Common myeloid progenitor, CD34-positive (primary cell): ENCODE results near the gene DISC1.
"Not testable (repeated sequence)": the region's sequence is repeated elsewhere in the genome, so short reads cannot be mapped to it uniquely, and the experiment has no call there.

Experiments used
- CTCF ChIA-PET: fragments of 350-600 bp; sonication (Branson Sonifier 250); formaldehyde crosslinking; loops from one replicate; lab custom pipeline; 2021; ENCODE audit warnings: antibody characterized with exemption; lab: Charles Lee
- POLR2A ChIA-PET: fragments of 350-600 bp; sonication (Branson Sonifier 250); formaldehyde crosslinking; loops from one replicate; lab custom pipeline; 2021; ENCODE audit warnings: antibody characterized with exemption; lab: Charles Lee
- DNase-seq, 3 donors: peaks; one replicate each; pipeline versions ENCODE4 v3.0.0 to v3.0.0-alpha.2; 2013
- H3K27ac ChIP-seq, 2 experiments: 1 replicate in 1 of 2; 2 replicates in 1 of 2; pipeline ENCODE4 v1.7.0; 2013; ENCODE audit warnings: inconsistent platforms in 2 of 2, low read length in 2 of 2, mild to moderate bottlenecking in 2 of 2, low read depth in 1 of 2, moderate library complexity in 1 of 2; ENCODE audit not compliant: severe bottlenecking in 2 of 2, insufficient read depth in 1 of 2, poor library complexity in 1 of 2
- H3K27me3 ChIP-seq, 5 experiments: replicated peaks in 2 of 5; 1 replicate in 3 of 5; 2 replicates in 2 of 5; pipeline versions ENCODE4 v1.6.1 to v1.7.0; 2013; ENCODE audit warnings: low read length in 4 of 5, mild to moderate bottlenecking in 2 of 5, moderate library complexity in 2 of 5, inconsistent platforms in 1 of 5; ENCODE audit not compliant: insufficient read depth in 5 of 5, control insufficient read depth in 4 of 5
- H3K36me3 ChIP-seq, 4 experiments: 1 replicate in 2 of 4; 2 replicates in 2 of 4; pipeline versions ENCODE4 v1.6.1 to v1.7.0; 2013; ENCODE audit warnings: low read length in 3 of 4, control low read depth in 1 of 4, mild to moderate bottlenecking in 1 of 4; ENCODE audit not compliant: control insufficient read depth in 4 of 4, insufficient read depth in 4 of 4
- H3K4me1 ChIP-seq, 4 experiments: 1 replicate in 3 of 4; 2 replicates in 1 of 4; pipeline versions ENCODE4 v1.6.1 to v1.7.1; 2013; ENCODE audit warnings: low read length in 3 of 4, mild to moderate bottlenecking in 3 of 4, control low read depth in 1 of 4, inconsistent platforms in 1 of 4, moderate library complexity in 1 of 4; ENCODE audit not compliant: control insufficient read depth in 4 of 4, insufficient read depth in 4 of 4; ENCODE audit errors: control extremely low read depth in 1 of 4
- H3K4me3 ChIP-seq, 7 experiments: 1 replicate in 4 of 7; 2 replicates in 3 of 7; pipeline versions ENCODE4 v1.5.1 to v1.7.0; 2013; ENCODE audit warnings: mild to moderate bottlenecking in 7 of 7, low read length in 6 of 7, moderate library complexity in 6 of 7, inconsistent platforms in 2 of 7, low read depth in 2 of 7, control low read depth in 1 of 7; ENCODE audit not compliant: insufficient read depth in 4 of 7, control insufficient read depth in 1 of 7; ENCODE audit errors: extremely low read depth in 1 of 7
- H3K9me3 ChIP-seq, 5 experiments: 1 replicate in 4 of 5; 2 replicates in 1 of 5; pipeline versions ENCODE4 v1.6.1 to v1.7.1; 2013; ENCODE audit warnings: low read length in 4 of 5, mild to moderate bottlenecking in 2 of 5, inconsistent platforms in 1 of 5, low read depth in 1 of 5, moderate library complexity in 1 of 5; ENCODE audit not compliant: control insufficient read depth in 4 of 5, insufficient read depth in 2 of 5; ENCODE audit errors: control extremely low read depth in 1 of 5
- WGBS: methylation state at CpG from one replicate; pipeline ENCODE4 v1.1.5; 2013; ENCODE audit not compliant: insufficient coverage; 5-methylcytosine and 5-hydroxymethylcytosine counted together

The DISC1 gene

DNA sequence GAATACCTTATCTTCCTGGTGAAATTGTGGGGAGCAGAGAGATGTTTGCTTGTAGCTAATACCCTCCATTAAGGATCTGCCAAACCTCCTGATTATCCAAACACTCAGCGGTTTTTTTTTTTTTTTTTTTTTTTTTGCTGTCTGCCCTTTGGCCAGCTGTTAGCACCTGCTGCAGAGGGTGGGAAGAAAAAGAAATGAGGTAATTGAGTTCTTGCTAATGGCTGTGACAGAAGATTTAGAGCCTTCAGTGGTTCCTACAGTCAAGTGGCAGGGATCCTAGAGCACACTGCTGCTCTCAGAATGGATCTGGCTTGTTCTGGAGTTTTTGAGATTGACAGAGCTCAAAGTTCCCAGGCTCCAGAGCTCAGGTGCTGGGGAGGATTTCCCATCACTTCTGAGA lies 342.5 kb downstream of the DISC1 start:
- WGBS: no CpG with 5 or more reads among the region's 1 CpG
- H3K27me3 ChIP-seq: no peaks in the 10 kb centered on the region
- H3K9me3 ChIP-seq: no peaks in the 10 kb centered on the region
- ChIA-PET CTCF (no interaction called here), POLR2A (no interaction called here)
- peaks cover 0 to 5% (median 2%) of the 10 kb centered on the region in 4 experiments for H3K4me1 ChIP-seq
- no peak overlapping the region for H3K27ac ChIP-seq
- no peak overlapping the region for H3K4me3 ChIP-seq
- H3K36me3 ChIP-seq: peaks cover 0 to 3% (median 1%) of the 10 kb centered on the region in 4 experiments
- DNase-seq: peak in 1 of 3 donors; percentile 7

DNA sequence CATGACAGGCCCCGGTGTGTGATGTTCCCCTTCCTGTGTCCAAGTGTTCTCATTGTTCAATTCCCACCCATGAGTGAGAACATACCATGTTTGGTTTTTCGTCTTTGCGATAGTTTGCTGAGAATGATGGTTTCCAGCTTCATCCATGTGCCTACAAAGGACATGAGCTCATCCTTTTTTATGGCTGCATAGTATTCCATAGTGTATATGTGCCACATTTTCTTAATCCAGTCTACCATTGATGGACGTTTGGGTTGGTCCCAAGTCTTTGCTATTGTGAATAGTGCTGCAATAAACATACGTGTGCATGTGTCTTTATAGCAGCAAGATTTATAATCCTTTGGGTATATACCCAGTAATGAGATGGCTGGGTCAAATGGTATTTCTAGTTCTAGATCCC lies 343.2 kb downstream of the DISC1 start:
- H3K9me3 ChIP-seq, H3K27me3 ChIP-seq, POLR2A ChIA-PET, H3K4me3 ChIP-seq, DNase-seq, H3K36me3 ChIP-seq, CTCF ChIA-PET, H3K27ac ChIP-seq, H3K4me1 ChIP-seq: not testable (repeated sequence)
- WGBS: no CpG with 5 or more reads among the region's 5 CpGs

DNA sequence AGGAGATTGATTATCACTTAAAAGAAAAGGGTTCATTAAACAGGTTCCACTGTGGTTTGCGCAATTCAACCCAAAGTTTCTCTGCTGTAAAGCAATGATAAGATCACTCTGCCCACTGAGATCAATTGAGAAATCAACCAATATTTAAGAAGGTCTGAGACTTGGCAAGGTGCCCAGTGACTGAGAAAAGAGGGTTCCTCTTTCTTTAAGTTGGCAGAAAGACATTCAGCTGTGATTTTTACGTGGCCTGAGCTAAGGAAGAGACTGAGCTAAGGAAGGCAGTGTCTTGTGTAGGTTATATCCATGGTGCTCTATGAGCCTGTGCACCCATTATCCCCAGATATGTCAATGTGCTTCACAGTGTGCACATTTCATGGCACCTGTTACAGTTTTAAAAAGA lies 344.1 kb downstream of the DISC1 start:
- WGBS: 20% methylated on average over 1 of the region's 2 CpGs
- no peaks in the 10 kb centered on the region for H3K9me3 ChIP-seq
- POLR2A ChIA-PET: no interaction called here

GRCh38 chr1:231971397-231972110 lies 345.0 kb downstream of the DISC1 start:
- WGBS: 61% methylated on average over 8 of the region's 12 CpGs
- peak; percentile 17 to 79 (median 66) for DNase-seq
- H3K4me1 ChIP-seq: peaks cover 0 to 5% (median 2%) of the 10 kb centered on the region in 4 experiments
- CTCF ChIA-PET: no interaction called here
- no peak overlapping the region for H3K27ac ChIP-seq
- POLR2A ChIA-PET: no interaction called here
- peaks cover 0 to 3% (median 0%) of the 10 kb centered on the region in 4 experiments for H3K36me3 ChIP-seq
- H3K9me3 ChIP-seq: no peaks in the 10 kb centered on the region
- H3K27me3 ChIP-seq: no peaks in the 10 kb centered on the region
- H3K4me3 ChIP-seq: no peak overlapping the region

More for the DNA sequence above, 344.1 kb downstream of the DISC1 start:
- no peaks in the 10 kb centered on the region for H3K27me3 ChIP-seq
- peaks cover 0 to 3% (median 0%) of the 10 kb centered on the region in 4 experiments for H3K36me3 ChIP-seq
- peak; percentile 54 to 84 (median 83) for DNase-seq
- H3K27ac ChIP-seq: no peak overlapping the region
- no peak overlapping the region for H3K4me3 ChIP-seq
- H3K4me1 ChIP-seq: peaks cover 0 to 5% (median 2%) of the 10 kb centered on the region in 4 experiments
- CTCF ChIA-PET: no interaction called here

DNA sequence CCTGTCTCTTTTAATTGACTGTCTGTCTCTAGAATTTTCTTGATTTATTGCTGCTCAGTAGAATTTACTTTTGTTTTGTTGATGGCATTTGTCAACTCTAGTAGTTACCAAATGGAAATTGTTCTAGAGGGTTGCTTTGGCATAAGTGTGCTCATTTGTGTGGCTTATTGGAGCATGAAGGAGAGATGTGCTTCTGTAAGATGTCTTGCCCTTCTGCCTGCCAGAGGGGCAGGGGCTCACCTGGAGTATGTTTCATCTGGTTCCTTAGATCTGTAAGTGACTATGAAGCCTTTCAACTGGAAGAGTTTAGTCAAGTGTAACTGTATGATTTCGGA lies 345.5 kb downstream of the DISC1 start:
- DNase-seq: no peak
- H3K4me3 ChIP-seq: no peak overlapping the region
- H3K27ac ChIP-seq: no peak overlapping the region
- CTCF ChIA-PET: no interaction called here
- H3K4me1 ChIP-seq: peaks cover 0 to 5% (median 2%) of the 10 kb centered on the region in 4 experiments
- WGBS: 86% methylated on average over 1 of the region's 1 CpG
- H3K27me3 ChIP-seq: no peaks in the 10 kb centered on the region
- peaks cover 0 to 2% (median 0%) of the 10 kb centered on the region in 5 experiments for H3K9me3 ChIP-seq
- H3K36me3 ChIP-seq: peaks cover 0 to 3% (median 0%) of the 10 kb centered on the region in 4 experiments
- POLR2A ChIA-PET: no interaction called here

DNA sequence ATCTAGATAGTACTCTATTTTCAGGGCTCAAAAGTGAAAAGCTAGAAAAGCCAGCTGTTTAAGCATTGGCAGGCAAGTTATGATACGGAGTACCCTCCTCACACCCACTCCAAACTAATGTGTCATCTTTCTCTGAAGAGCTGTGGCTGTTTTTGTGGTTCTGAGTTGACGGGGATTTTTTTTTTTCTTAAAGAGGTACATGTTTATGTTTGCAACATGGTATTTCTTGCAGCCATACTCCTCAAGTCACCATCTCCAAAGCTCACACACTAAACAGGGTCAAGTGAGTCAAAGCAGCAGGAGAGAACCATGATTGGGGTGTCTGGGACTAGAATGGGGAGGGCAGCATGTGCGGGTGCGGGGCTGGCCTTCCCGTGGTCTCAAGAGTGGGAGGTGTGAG lies 347.2 kb downstream of the DISC1 start:
- Histone ChIP-seq H3K27me3 (no peaks in the 10 kb centered on the region), H3K27ac (no peak overlapping the region), H3K36me3 (no peaks in the 10 kb centered on the region), H3K4me1 (peaks cover 0 to 5% (median 2%) of the 10 kb centered on the region in 4 experiments), H3K4me3 (no peak overlapping the region), H3K9me3 (peaks cover 0 to 4% (median 0%) of the 10 kb centered on the region in 5 experiments)
- peak in 2 of 3 donors; percentile 25 to 33 for DNase-seq
- POLR2A ChIA-PET: no interaction called here
- CTCF ChIA-PET: no interaction called here
- WGBS: no CpG with 5 or more reads among the region's 5 CpGs

- H3K4me1 ChIP-seq: peaks cover 0 to 4% (median 1%) of the 10 kb centered on the region in 4 experiments
- no peak overlapping the region for H3K4me3 ChIP-seq
- H3K27ac ChIP-seq: no peak overlapping the region
- no peaks in the 10 kb centered on the region for H3K27me3 ChIP-seq
- CTCF ChIA-PET: no interaction called here
- H3K36me3 ChIP-seq: no peaks in the 10 kb centered on the region
- H3K9me3 ChIP-seq: peaks cover 0 to 4% (median 0%) of the 10 kb centered on the region in 5 experiments
- POLR2A ChIA-PET: no interaction called here
- 100% methylated on average over 4 of the region's 4 CpGs for WGBS
- DNase-seq: no peak
Observed at GRCh38 chr1:231976231-231976630, 349.6 kb downstream of the DISC1 start.
